EH (cell line): ENCODE results near the gene HAUS5.

ENCODE experiments used
- DNase-seq: peaks from one replicate; pipeline ENCODE4 v3.0.0-alpha.2; 2015; ENCODE audit warnings: low read depth

Gene HAUS5

DNA sequence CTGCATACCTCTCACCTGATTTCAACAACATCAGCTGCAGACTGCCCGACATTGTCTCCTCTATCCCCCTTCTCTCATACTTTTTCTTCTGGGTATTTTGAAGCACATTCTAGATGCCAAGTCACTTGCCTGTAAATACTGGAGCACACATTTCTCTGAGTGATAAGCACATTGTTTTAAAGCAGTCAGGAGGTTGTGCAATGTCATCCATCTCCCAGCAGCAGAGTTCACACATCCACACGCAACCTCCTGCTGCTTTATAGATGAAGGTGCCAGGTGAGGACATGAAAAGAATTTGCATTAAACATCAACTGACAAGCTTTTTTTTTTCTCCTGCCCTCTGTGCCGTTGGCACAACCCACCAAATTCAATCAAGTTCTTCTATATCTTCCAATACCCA is 59.3 kb downstream of the HAUS5 start:
- DNase-seq, result no peak

DNA sequence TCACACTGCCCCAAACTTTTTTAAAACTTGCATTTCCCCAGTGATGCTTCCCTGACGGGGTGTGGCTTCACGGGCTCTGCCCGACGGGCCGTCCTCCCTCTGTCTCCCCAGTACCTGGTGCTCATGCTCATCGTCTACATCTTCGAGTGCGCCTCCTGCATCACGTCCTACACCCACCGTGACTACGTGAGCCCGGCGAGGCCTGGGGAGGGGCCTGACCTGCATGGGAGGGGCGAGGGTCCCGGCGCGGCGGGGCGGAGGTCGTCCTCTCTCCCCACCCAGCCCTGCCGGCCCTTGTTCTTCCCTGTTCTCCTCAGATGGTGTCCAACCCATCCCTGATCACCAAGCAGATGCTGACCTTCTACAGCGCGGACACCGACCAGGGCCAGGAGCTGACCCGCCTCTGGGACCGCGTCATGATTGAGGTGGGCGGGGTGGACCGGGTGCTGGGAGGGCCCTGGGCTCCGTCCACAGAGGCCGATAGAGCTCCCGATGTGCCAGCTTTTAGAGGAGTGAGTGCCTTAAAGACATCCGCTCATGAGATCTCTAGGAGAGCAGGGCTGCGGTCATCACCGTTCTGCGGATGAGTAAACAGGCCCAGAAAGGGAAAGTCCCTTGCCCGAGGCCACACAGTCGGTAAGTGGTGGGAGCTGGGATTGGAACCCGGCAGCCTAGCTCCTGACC is 60.7 kb downstream of the HAUS5 start:
- DNase-seq, result peak; percentile 81
